HG03571 (cell line): ENCODE results near the gene ACOX1.

ENCODE experiments used
- ATAC-seq: cut with Tn5 transposase; IDR thresholded peaks from one replicate; pipeline ENCODE4 v1.9.1; 2021; ENCODE audit not compliant: unreplicated experiment

ACOX1 gene

DNA sequence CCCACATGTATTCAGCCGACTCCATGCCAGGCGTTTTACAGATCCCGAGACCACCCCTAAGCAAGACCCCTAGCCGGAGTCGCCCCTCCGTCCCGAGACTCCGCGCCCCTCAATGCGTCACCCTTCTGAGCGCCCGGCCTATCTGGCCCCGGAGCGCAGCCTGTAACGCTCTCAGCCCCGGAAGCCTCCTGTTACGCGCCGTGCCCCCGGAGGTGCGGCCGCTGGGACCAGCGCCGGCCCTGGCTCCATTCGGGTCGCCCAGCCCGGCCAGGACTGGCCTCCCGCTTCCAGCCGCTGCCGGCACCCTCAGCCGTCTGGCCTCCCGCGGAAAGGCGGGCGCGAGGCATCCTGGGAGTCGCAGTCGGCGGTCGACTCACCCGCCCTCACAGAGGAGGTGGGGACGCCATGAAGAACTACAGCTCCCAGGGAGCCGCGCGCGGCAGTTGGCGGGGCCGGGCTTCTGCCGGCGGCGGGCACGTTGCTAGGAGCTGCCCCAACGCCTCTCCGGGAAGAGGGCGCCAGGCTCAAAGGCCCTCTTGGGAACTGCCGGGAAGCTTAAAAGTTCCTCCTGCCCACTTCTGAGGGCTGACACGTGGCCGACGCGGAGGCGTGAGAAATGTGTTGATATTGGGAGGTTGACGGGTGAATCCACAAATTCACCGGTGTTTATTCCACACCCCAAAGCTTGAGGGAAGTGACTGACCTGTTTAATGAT lies 38.1 kb downstream of the ACOX1 start, which contains the start of gene FBF1:
Gene FBF1, minus strand, starts transcription at position 316 of the 715 bp plus-strand sequence. CDS start 2,893 bp downstream, outside the sequence.
- peak; percentile 93 for ATAC-seq

DNA sequence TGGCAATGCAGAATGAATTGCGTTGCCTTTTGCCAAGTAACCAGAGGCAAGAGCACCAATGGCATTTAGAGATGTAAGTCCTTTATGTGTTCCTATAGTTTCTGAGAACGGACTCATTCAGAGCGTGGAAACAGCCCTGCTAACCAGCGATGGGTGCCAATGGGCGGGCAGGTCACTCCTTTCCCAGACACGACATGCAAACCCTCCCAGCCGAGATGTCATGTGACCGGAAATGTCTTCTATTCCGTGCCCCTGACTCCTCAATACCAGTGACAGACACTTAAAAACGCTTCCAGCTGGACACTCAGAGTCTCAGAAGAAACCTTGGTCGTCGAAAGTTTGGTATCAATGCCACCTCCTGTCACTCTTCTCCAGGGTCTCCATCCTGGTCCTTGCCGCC lies 41.3 kb downstream of the ACOX1 start:
- ATAC-seq = no peak

DNA sequence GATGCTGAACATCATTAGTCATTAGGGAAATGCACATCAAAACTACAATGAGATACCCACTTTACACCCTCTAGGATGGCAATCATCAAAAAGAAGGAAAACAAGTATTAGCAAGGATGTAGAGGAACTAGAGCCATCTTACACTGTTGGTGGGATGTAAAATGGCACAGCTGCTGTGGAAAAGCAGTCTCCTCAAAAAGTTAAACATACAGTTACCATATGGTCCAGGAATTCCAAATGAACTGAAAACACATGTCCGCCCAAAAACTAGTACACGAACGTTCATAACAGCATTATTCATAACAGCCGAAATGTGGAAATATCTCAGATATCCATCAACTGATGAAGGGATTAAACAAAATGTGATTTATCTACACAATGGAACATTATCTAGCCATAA lies 45.2 kb downstream of the ACOX1 start:
- no peak for ATAC-seq

DNA sequence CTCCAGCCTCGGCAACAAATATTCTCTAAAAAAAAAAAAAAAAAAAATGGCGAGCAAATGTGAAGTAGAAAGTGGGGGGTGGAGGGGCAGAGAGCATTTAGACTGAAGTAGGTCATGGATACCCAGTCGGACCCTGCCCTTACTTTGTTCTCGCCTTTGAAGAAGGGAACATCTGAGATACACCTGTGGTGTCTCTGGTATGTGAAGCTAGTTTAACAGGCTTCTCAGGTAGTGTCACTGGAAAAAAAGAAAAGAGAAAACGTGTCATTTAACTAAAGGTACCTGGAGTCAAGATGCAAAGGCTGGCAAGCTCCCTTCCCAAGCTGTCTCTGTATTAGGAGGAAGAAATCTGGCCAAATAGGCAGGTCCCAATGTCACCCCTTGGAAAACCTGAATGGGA lies 46.1 kb downstream of the ACOX1 start:
- ATAC-seq = no peak

DNA sequence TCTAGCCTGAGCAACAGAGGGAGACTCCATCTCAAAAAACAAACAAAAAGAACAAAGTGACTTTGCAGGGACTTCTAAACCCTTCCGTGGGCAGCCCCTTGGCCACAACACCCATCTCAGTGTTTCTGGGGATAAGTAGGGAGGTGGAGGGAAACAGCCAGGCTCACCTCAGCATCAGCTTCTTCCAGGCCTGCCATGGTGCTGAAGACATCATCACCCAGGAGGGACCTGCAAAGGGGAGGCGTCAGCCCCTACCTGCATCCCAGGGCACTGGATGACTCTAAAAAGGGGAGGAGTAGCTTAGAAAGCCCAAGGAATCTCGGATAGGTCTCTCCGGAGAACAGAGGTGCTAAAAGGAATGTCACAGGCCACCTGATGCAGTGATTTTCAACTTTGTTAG lies 47.9 kb downstream of the ACOX1 start:
- ATAC-seq = no peak

DNA sequence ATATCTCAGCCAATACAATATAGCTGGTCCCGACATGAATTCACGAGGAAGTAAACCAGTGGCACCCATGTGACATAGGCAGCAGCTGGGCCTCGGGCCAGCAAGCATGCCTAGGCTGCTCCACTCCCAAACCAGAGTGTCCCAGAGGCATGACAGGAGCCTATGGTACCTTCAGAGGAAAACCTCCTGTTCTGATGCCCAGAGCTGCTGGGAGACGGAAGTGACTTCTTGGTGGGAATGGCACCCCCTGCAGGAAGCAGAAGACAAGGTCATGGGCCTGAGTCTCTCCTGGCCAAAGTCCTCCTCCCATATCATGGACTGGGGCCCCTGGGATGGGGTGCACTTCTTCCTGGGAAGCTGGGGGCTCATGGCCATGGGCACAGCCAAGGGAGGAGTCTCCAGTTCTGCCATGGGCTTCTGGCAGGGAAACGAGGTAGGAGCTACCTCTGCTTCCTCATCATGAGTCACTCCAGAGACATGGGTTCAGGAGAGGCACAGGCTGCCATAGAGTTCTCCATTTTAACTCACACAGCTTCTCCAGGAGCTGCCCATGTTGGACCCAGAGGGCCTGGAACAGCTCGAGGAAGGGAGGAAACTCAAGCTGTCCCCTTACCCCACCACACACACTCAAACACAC lies 51.6 kb downstream of the ACOX1 start:
- ATAC-seq = no peak

DNA sequence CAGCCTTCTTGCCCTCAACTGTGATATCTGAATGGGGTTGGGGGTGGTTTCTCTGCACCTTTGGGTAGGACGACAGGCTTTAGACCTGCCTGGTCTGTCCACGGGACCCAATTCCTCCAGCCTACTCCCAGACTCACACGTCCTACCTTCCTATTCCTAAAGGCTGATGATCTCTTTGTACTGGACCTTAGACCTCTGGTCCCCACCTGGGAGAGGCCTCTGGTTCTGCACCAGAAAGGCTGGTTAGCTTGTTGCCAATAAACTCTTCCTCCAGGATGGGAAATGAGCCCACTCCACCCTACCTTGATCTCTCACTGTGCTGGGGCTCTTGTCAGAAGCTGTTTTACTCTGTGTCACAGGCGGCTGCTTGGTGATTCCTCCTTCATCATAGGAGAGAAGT lies 52.5 kb downstream of the ACOX1 start:
- ATAC-seq = no peak

DNA sequence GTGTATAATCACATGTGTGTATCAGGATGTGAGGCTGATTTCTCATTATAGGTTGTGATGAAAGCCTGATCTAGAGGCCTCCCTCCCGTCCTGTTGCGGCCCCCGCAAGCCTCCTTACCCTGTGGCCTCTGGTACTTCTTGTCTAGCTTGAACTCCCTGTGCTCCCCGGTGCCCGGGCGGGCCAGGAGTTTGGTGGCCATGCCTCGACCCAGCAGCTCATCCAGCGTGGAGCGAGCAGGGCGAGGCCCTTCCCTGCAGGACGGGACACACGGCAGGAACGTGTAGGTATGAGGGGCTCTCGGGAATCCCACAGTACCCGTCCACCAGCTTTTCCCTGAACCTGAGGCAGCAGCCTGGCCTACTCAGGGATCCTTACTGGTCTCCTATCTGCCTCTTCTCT lies 53.1 kb downstream of the ACOX1 start:
- ATAC-seq = no peak

DNA sequence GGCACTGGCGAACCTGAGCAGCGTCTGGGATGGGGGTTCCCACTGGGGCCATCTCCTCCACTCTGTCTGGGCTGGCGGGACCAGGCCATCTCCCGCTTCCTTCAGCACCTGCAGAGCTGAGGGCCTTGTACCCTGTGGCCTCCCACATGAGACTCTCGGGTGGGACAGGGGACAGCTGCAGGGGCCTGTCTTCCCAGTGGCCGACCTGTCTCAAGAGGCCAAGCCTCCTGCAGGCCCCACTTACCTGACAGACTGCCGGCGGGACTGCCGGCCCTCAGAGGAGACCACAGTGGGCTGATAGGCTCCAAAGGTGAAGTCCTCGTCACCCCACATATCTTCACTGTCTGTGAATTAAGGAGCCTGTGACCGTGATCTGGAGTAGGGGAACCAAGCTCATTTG lies 53.9 kb downstream of the ACOX1 start:
- no peak for ATAC-seq

DNA sequence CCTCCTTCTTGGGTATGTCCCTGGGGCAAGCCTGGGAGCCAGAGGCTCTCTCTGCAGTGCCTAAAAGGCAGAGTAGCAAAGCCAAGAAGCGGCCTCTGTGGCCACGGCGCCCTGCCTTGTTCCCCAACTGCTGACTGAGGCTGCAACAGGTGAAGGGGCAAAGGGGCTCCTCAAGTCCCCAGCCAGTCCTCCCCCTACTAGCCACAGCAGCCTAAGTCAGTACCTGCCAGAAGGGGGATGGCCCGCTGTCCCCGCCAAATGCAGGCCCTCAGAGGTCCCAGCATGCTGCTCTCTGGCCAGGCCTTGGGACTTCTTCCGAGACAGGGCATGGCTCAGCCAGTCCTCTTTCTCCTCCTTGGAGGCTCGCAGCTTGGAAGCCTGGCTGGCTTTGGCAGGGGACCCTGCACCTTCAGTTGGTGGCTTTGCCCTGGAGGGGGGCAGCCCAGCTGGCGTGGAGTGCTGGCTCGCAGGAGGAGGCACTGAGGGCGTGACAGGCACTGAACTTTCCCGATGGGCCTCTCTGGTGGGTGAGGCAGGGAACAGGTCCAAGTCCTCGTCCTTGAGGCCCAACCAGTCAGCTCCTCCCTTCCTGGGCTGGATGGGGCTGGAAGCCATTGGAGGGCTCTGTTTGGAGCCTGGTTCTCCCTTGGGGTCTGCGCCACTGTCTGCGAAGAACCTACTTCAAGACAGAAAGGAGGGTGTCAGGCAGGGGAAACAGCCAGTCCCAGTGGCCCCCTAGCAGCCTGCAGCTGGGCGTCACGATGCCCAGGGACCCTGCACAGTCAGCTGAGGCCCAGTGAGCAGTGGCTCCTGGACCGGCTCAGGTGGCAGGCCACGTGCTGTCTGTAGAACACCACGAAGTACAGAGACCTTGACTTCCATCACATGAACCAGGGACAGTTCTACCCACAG lies 55.7 kb downstream of the ACOX1 start:
- no peak for ATAC-seq

DNA sequence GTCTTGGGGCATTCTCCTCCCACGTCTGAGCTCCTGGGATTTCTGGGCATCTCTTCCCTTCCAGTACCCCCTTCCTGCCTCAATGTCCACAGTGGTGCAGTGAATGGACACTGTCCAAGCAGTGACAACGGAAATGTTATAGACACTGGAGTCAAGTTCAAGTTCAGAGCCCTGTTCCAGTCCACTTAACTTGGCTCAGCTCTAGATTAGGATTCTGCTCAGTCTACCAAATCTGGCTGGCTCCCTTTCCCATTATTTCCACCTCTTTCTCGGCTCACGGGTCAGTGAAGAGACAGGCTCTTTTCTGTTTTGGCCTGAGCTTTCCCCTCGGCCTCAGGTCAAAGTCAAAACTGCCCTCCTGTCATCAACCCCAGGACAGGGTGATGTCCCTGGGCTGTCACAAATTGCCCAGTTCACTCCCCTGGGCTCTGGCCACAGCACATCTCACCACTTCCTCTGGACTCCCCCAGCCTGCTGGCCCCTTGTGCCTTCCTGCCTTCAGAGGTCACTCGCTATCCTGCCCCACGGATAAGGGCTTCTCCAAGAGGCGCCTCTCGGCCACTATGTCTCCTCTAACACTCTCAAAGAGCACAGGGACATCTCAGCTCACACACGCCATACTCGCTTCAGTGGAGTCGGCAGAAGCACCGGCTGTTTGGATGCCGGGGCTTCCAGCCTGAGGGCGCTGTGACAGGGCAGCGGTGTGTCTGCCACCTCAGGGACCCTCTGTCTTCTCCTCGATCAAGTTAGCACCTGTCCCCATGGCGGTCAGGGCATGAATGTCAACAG lies 56.6 kb downstream of the ACOX1 start:
- ATAC-seq = no peak

DNA sequence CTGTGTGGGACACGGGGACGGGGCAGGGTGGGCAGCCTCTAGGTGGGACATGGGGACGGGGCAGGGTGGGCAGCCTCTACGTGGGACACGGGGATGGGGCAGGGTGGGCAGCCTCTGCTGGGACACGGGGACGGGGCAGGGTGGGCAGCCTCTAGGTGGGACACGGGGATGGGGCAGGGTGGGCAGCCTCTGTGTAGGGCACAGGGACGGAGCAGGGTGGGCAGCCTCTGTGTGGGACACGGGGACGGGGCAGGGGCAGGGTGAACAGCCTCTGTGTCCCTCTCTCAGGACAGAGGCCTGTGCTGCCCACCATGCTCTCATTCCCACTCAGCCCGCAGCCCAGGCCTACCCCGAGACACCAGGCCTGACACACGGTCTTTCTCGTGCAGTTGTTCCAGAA lies 57.4 kb downstream of the ACOX1 start:
- ATAC-seq = no peak

DNA sequence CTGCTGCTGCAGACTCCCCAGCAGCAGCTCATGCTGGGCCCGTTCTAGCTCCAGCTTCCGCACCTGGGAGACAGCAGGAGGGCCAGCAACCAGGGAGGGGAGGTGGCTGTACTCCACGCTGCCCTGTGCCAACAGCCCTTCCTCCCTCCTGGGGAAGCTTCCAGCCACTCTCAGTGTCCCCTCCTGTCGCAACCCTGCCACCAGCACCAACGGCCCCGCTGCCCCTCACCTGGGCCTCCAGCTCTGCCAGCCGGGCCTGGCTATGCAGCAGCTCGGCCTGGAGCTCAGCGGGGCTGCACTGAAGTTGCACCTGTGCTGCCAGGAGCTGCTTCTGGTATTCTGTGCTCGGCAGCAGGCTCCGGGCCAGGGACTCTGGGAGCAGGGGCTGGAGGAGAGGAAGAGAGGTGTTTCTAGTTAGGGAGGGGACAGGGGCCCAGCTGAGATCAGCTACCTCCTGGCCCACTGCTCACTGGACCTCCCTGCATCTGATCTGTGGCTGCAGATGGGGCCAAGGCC lies 58.9 kb downstream of the ACOX1 start:
- no peak for ATAC-seq

DNA sequence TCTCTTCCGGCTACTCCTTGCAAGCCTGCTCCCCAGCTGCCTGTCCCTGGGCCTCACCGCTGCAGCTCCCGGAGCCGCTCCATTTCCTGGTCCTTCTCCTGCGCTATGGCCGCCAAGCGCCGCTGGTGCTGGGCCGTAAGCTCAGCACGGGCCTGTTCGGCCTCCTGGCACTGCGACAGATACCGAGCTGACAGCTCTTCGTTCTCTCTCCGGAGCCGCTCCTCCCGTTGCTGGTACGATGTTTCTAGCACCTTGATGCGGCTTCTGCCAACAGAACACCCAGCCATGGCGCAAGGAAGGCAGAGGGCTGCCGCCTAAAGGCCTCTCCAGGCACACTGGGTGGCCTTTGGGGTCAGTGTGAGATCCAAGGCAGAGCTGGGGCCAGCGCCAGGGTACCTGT lies 59.4 kb downstream of the ACOX1 start:
- ATAC-seq = no peak

DNA sequence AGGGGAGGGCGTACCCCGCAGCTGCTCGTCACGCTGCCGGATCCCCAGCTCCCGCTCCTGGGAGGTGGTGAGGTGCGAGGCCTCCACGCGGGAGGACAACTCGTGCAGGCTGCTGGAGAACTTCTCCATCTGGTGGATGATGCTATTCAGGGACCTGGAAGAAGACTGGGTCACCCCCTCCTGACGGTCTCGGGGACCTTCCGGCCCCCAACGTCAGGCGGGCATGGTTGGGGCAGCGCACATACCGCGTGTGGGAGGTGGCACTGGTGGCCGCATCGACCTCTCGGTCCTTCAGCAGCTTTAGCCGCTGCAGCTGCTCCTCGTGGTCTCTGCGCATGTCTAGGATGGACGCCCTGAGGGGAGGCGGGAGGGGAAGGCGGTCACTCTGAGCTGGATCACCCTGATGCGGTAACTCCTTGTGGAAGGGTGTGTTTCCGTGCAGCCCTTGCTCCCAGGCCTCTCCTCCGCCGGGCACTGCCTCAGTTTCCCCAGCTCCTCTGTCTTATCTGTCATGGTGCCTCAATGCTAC lies 61.0 kb downstream of the ACOX1 start:
- no peak for ATAC-seq

DNA sequence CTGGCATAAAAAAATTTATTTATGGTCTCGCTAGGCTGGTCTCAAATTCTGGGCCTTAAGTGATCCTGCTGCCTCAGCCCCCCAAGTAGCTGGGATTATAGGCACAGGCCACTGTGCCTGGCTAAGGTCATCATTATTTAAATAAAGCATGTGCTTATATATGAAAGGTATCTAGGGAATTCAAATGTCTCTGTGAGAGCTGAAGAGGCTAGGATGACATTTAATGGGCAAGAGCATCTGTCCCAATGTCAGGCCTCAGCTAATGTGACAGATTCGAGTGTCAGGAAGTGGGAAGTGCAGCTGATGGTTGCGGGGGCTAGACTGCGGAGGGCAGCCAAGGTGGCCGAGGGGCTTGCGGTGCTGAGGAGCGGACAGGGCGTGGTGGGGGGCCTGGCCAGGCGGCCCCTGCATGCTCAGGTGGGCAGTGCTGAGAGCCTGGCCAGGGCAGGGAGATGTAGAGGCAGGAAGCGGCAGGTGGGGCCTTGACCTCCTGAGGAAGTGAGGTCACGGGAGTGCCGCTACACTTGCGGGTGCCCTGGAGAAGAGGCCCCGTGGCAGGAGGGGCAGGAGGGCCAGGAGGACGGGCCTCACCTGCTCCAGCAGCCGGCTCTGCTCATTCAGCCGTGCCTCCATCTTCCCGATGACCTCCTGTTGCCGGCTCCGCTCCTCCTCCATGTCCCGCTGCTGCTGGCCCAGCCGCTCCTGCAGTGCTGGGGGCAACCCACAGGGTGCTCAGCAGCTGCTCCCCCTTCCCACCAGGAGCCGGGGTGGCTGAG lies 61.6 kb downstream of the ACOX1 start:
- ATAC-seq = no peak

DNA sequence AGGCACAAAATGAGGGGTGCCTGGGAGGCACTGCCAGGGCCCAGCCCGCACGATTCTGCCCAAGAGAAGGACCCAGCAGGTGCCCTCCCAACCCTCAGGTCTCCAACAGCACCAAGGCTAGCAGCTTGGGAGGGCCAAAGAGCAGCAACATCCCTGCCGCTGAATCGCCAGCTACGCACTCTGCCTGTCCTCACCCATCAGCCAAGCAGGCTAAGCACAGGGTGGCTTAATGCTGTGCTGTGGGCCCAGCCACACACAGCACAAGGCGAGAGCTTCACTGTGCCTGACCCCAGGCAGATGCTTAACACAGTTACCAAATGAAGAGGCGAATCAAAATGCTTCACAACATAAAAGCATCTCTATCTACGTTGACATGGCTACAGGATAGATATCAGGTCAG lies 63.7 kb downstream of the ACOX1 start:
- ATAC-seq = no peak

DNA sequence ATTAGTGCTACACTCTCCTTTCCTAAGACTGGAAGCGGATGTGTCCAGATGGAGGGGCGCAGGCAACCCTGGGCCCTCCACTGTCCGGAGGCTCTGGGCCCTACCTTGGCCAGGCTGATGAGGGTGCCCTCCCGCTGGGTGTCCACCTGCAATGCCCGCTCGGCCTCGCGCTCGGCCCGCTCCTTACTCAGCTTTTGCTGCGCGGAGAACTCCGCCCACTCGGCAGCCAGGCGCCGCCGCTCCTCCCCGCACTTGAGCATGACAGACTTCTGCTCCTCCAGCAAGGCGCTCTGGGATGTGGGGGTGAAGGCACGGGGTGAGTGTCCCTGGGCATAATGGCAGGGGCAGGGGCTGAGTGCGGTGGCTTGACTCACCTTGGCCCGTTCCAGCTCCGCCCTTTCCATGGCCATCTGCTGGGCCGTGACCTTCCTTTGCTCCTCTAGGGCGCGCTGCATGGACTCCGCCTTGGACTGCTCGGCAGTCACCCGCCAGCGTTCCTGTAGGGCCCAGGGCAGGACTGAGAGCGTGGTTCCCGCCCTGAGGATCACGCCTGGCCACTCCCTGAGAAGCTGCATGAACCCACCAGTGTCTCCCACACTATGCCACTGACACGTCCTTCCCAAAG lies 64.2 kb downstream of the ACOX1 start:
- no peak for ATAC-seq

DNA sequence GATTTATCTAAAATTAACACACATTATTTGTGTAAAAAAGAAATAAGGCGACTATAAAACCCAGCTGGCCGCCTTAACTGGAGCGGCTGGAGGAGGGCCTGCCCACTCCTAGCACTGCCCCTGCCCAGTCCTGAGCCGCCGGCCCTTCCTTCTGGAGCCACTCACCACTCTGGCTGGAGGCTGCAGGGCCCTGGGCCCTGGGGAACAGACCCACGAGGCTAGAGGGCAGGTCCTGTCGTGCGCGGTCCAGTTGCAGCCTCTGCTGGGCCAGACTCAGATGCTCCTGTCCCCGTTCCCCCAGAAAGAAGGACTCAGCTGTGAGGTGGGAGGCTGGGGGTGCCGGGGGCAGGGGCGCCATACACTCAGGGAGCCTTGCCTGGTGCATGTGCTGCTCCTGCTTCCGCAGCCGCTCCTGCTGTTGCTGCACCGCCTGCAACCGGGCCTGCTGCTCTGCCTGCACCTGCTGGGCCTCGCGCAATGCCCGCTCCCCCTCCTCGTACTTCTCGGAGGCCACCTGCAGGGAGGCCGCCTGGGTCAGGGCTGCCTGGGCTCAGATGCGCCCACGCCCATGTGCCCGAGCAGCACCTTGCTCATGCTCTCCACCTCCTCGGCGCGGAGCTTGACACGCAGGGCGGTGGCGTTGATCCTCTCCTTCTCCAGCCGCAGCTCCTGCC lies 65.3 kb downstream of the ACOX1 start:
- ATAC-seq = no peak
